Coronary artery (tissue), 2 donors: Measurements from ENCODE around the gene PDX1.

Source experiments
- DNase-seq: peaks from one replicate; pipeline ENCODE4 v3.0.0-alpha.2; 2017; ENCODE audit warnings: low spot score
- H3K27ac ChIP-seq, 2 donors: fragments of 200-600 bp; sonication (generic); one replicate each; pipeline ENCODE4 v1.5.1; 2016 to 2019
- H3K4me3 ChIP-seq: fragments of 200-600 bp; sonication (generic); 2 replicates; pipeline ENCODE4 v1.5.1; 2016; ENCODE audit warnings: mild to moderate bottlenecking, moderate library complexity
- CTCF ChIP-seq: fragments of 200-600 bp; sonication (generic); IDR thresholded peaks from one replicate; pipeline ENCODE4 v1.5.1; 2019; ENCODE audit warnings: antibody characterized with exemption

The PDX1 gene

GRCh38 chr13:27919934-27920676 lies at the start of gene PDX1:
Gene PDX1, plus strand, starts transcription at chr13:27920000. Its CDS starts 139 bp downstream, at chr13:27920139.
- no peak within 1 kb of the TSS for H3K27ac ChIP-seq
- no peak for DNase-seq
- peak within 1 kb of the TSS; percentile 66 for H3K4me3 ChIP-seq
- no peak for TF ChIP-seq CTCF

- H3K4me3 ChIP-seq = no peak overlapping the region
- no peak for TF ChIP-seq CTCF
- no peak overlapping the region for H3K27ac ChIP-seq
- DNase-seq = no peak
Observed at GRCh38 chr13:27878274-27878673, 41.5 kb upstream of the PDX1 start.

GRCh38 chr13:27889471-27889870 lies 30.3 kb upstream of the PDX1 start:
- no peak for DNase-seq
- H3K4me3 ChIP-seq = no peak overlapping the region
- no peak for TF ChIP-seq CTCF
- H3K27ac ChIP-seq = no peak overlapping the region

GRCh38 chr13:27896726-27897125 lies 23.1 kb upstream of the PDX1 start:
- TF ChIP-seq CTCF = no peak
- Histone ChIP-seq H3K27ac (no peak overlapping the region), H3K4me3 (no peak overlapping the region)
- no peak for DNase-seq

GRCh38 chr13:27904719-27905118 lies 15.1 kb upstream of the PDX1 start:
- no peak for TF ChIP-seq CTCF
- no peak for DNase-seq
- Histone ChIP-seq H3K4me3 (no peak overlapping the region), H3K27ac (no peak overlapping the region)

GRCh38 chr13:27905650-27906049 lies 14.2 kb upstream of the PDX1 start:
- DNase-seq = no peak
- no peak overlapping the region for H3K4me3 ChIP-seq
- H3K27ac ChIP-seq = no peak overlapping the region
- no peak for TF ChIP-seq CTCF

GRCh38 chr13:27907121-27907787 lies 12.5 kb upstream of the PDX1 start:
- no peak overlapping the region for H3K27ac ChIP-seq
- no peak for TF ChIP-seq CTCF

More at GRCh38 chr13:27907121-27907787, 12.5 kb upstream of the PDX1 start:
- no peak overlapping the region for H3K4me3 ChIP-seq
- DNase-seq = no peak
